Natural killer cell (primary cell): ENCODE measurements around the gene CORO2B. TPM values are rescaled to one million over a fixed set of nuclear protein-coding genes. Genes with fewer than 3 reads are reported as not detected.

Experiments used
- ATAC-seq, 3 donors: fragments of 150-1000 bp in 2 of 3; fragments of 200-7000 bp in 1 of 3; cut with Tn5 transposase; 1 replicate in 1 of 3; 2 replicates in 2 of 3; pipeline ENCODE4 v1.10.0; 2021; ENCODE audit warnings: mild to moderate bottlenecking in 2 of 3, moderate library complexity in 2 of 3
- DNase-seq, 2 donors: peaks; one replicate each; pipeline versions ENCODE4 v3.0.0 to v3.0.0-alpha.2; 2013 to 2021; ENCODE audit warnings: mixed read lengths in 1 of 2
- H3K27ac ChIP-seq: one replicate; pipeline ENCODE4 v1.5.1; 2013; ENCODE audit warnings: mild to moderate bottlenecking, low read length
- H3K27me3 ChIP-seq: one replicate; pipeline ENCODE4 v1.6.1; 2013; ENCODE audit warnings: low read length; ENCODE audit not compliant: control insufficient read depth, insufficient read depth
- H3K36me3 ChIP-seq: one replicate; pipeline ENCODE4 v1.6.1; 2013; ENCODE audit warnings: low read length; ENCODE audit not compliant: control insufficient read depth, insufficient read depth
- H3K4me1 ChIP-seq: one replicate; pipeline ENCODE4 v1.6.1; 2013; ENCODE audit warnings: low read length; ENCODE audit not compliant: control insufficient read depth, insufficient read depth
- H3K4me3 ChIP-seq: one replicate; pipeline ENCODE4 v1.5.1; 2013; ENCODE audit warnings: low read length
- H3K9me3 ChIP-seq: one replicate; pipeline ENCODE4 v1.6.1; 2013; ENCODE audit warnings: low read length; ENCODE audit not compliant: control insufficient read depth, insufficient read depth
- H3K27ac Mint-ChIP-seq, 2 donors: one replicate each; pipeline ENCODE4 v1.8.0; 2022; ENCODE audit warnings: mild to moderate bottlenecking in 2 of 2, mixed read lengths in 2 of 2, moderate library complexity in 1 of 2
- H3K27me3 Mint-ChIP-seq, 2 donors: one replicate each; pipeline ENCODE4 v1.8.0; 2022; ENCODE audit warnings: low read depth in 2 of 2, mixed read lengths in 2 of 2
- H3K36me3 Mint-ChIP-seq: one replicate; pipeline ENCODE4 v1.8.0; 2022; ENCODE audit warnings: mixed read lengths
- H3K4me1 Mint-ChIP-seq, 2 donors: one replicate each; pipeline ENCODE4 v1.8.0; 2022; ENCODE audit warnings: mixed read lengths in 2 of 2
- H3K4me3 Mint-ChIP-seq: one replicate; pipeline ENCODE4 v1.8.0; 2022; ENCODE audit warnings: mild to moderate bottlenecking, moderate library complexity, mixed read lengths
- H3K9me3 Mint-ChIP-seq, 2 donors: one replicate each; pipeline ENCODE4 v1.8.0; 2022; ENCODE audit warnings: mixed read lengths in 2 of 2
- WGBS: methylation state at CpG from one replicate; pipeline ENCODE4 v1.1.7; 2013; ENCODE audit warnings: missing lambda C conversion rate; ENCODE audit not compliant: insufficient coverage; 5-methylcytosine and 5-hydroxymethylcytosine counted together
- intact Hi-C: fragments of 100-400 bp; cut with micrococcal nuclease; formaldehyde crosslinking; loops from one replicate; pipeline ENCODE4 v1.14.2; 2022
- total RNA-seq, 4 donors: library from RNA; stranded (reverse); fragments of 120-200 nt in 1 of 4; gene quantifications; one replicate each; pipeline versions ENCODE4 v1.2.3 to v1.2.4, GENCODE V29; 2013 to 2022
- TF ChIP-seq, protein P1 (sequence below): fragments of 200-600 bp; IDR thresholded peaks from one replicate; pipeline ENCODE4 v1.8.0; 2022; ENCODE audit warnings: antibody characterized with exemption

CORO2B gene
- total RNA-seq, 3 donors from 2014 or later (not counting 1 experiment from before 2014, with no cell fraction given) = 0.13 TPM; not detected in 2

- Mint-ChIP-seq H3K4me1 (no peaks in the 10 kb centered on the region), H3K36me3 (no peaks in the 10 kb centered on the region), H3K27ac (no peak overlapping the region), H3K4me3 (no peak overlapping the region), H3K27me3 (peaks cover 4 to 7% of the 10 kb centered on the region in 2 donors), H3K9me3 (no peaks in the 10 kb centered on the region)
- Histone ChIP-seq H3K36me3 (no peaks in the 10 kb centered on the region), H3K4me3 (no peak overlapping the region), H3K27ac (no peak overlapping the region), H3K9me3 (no peaks in the 10 kb centered on the region), H3K4me1 (no peaks in the 10 kb centered on the region), H3K27me3 (no peaks in the 10 kb centered on the region)
- ATAC-seq (no peak), DNase-seq (no peak)
- TF ChIP-seq, protein P1, sequence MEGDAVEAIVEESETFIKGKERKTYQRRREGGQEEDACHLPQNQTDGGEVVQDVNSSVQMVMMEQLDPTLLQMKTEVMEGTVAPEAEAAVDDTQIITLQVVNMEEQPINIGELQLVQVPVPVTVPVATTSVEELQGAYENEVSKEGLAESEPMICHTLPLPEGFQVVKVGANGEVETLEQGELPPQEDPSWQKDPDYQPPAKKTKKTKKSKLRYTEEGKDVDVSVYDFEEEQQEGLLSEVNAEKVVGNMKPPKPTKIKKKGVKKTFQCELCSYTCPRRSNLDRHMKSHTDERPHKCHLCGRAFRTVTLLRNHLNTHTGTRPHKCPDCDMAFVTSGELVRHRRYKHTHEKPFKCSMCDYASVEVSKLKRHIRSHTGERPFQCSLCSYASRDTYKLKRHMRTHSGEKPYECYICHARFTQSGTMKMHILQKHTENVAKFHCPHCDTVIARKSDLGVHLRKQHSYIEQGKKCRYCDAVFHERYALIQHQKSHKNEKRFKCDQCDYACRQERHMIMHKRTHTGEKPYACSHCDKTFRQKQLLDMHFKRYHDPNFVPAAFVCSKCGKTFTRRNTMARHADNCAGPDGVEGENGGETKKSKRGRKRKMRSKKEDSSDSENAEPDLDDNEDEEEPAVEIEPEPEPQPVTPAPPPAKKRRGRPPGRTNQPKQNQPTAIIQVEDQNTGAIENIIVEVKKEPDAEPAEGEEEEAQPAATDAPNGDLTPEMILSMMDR = no peak
- WGBS = 80% methylated on average over 1 of the region's 1 CpG
- intact Hi-C loops = no loop called here
Measured at GRCh38 chr15:68615301-68615700, 36.5 kb downstream of the CORO2B start.

DNA sequence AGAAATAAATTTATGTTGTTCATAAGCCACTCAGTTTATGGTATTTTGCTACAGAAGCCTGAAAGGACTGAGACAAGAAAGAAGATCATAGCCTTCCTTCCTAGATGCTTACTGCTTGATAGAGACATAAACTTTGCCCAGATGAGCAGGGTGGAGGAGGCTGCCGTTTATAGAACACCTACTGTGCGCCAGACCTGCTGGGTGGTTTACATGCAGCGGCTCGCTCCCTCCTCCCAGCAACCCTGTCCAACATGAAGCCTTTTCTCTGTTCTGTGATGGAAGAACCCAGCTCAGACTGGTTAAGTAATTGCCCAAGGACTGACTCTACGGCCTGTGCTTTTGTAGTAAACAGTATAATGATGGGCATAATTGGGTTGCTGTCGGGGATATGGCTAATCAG, 37.0 kb downstream of the CORO2B start:
- Mint-ChIP-seq H3K27me3 (peaks cover 4 to 7% of the 10 kb centered on the region in 2 donors), H3K36me3 (no peaks in the 10 kb centered on the region), H3K27ac (no peak overlapping the region), H3K4me3 (no peak overlapping the region), H3K9me3 (no peaks in the 10 kb centered on the region), H3K4me1 (no peaks in the 10 kb centered on the region)
- intact Hi-C loops = no loop called here
- H3K4me3 ChIP-seq = no peak overlapping the region
- TF ChIP-seq, protein P1 = no peak
- H3K27me3 ChIP-seq = no peaks in the 10 kb centered on the region
- H3K27ac ChIP-seq = no peak overlapping the region
- WGBS = 96% methylated on average over 5 of the region's 6 CpGs
- no peak for ATAC-seq
- H3K4me1 ChIP-seq = no peaks in the 10 kb centered on the region
- H3K36me3 ChIP-seq = no peaks in the 10 kb centered on the region
- H3K9me3 ChIP-seq = no peaks in the 10 kb centered on the region
- DNase-seq = no peak

- TF ChIP-seq, protein P1 = no peak
- H3K36me3 ChIP-seq = no peaks in the 10 kb centered on the region
- intact Hi-C loops = no loop called here
- H3K9me3 Mint-ChIP-seq = no peaks in the 10 kb centered on the region
- no peak overlapping the region for H3K27ac ChIP-seq
- H3K27ac Mint-ChIP-seq = no peak overlapping the region
- H3K4me3 Mint-ChIP-seq = no peak overlapping the region
- DNase-seq (no peak), ATAC-seq (no peak)
- H3K27me3 Mint-ChIP-seq = peaks cover 4 to 7% of the 10 kb centered on the region in 2 donors
- no peaks in the 10 kb centered on the region for H3K4me1 ChIP-seq
- WGBS = 91% methylated on average over 16 of the region's 16 CpGs
- H3K27me3 ChIP-seq = no peaks in the 10 kb centered on the region
- no peaks in the 10 kb centered on the region for H3K36me3 Mint-ChIP-seq
- no peak overlapping the region for H3K4me3 ChIP-seq
- H3K4me1 Mint-ChIP-seq = no peaks in the 10 kb centered on the region
- no peaks in the 10 kb centered on the region for H3K9me3 ChIP-seq
Measured at GRCh38 chr15:68616397-68616796, 37.6 kb downstream of the CORO2B start.

- H3K4me3 ChIP-seq = no peak overlapping the region
- H3K36me3 Mint-ChIP-seq = no peaks in the 10 kb centered on the region
- H3K27me3 ChIP-seq = no peaks in the 10 kb centered on the region
- no peaks in the 10 kb centered on the region for H3K4me1 Mint-ChIP-seq
- DNase-seq (no peak), ATAC-seq (no peak)
- TF ChIP-seq, protein P1 = no peak
- H3K27ac ChIP-seq = no peak overlapping the region
- H3K36me3 ChIP-seq = no peaks in the 10 kb centered on the region
- H3K9me3 Mint-ChIP-seq = no peaks in the 10 kb centered on the region
- no peaks in the 10 kb centered on the region for H3K9me3 ChIP-seq
- 66% methylated on average over 2 of the region's 2 CpGs for WGBS
- H3K27ac Mint-ChIP-seq = no peak overlapping the region
- H3K4me1 ChIP-seq = no peaks in the 10 kb centered on the region
- intact Hi-C loops = no loop called here
- H3K27me3 Mint-ChIP-seq = peaks cover 4 to 7% of the 10 kb centered on the region in 2 donors
- H3K4me3 Mint-ChIP-seq = no peak overlapping the region
Measured at GRCh38 chr15:68617001-68617400, 38.2 kb downstream of the CORO2B start.
